Smooth muscle cell (in vitro differentiated cells): Measurements from ENCODE around the gene OPN1SW. TPM values are rescaled to one million over a fixed set of nuclear protein-coding genes. Genes with fewer than 3 reads are reported as not detected.
A peak's percentile ranks its signal among the peaks of the same experiment; 100 is the strongest.

Source experiments
- DNase-seq: peaks from one replicate; lab custom pipeline; 2025; ENCODE audit not compliant: unreplicated experiment; lab: John Stamatoyannopoulos, UW
- H2AFZ ChIP-seq: fragments of 200-600 bp; sonication (generic); 2 replicates; pipeline ENCODE4 v1.6.0; 2016; ENCODE audit warnings: antibody characterized with exemption, low read depth, mild to moderate bottlenecking
- H3F3A ChIP-seq: fragments of 200-600 bp; sonication (generic); 2 replicates; pipeline ENCODE4 v1.6.0; 2017; ENCODE audit warnings: antibody characterized with exemption, low read depth
- H3K27ac ChIP-seq: fragments of 200-600 bp; sonication (generic); 2 replicates; pipeline ENCODE4 v1.5.1; 2016; ENCODE audit warnings: low read depth, mild to moderate bottlenecking
- H3K27me3 ChIP-seq: fragments of 200-600 bp; sonication (generic); 2 replicates; pipeline ENCODE4 v1.6.1; 2016; ENCODE audit warnings: low read depth, mild to moderate bottlenecking
- H3K36me3 ChIP-seq: fragments of 200-600 bp; sonication (generic); 2 replicates; pipeline ENCODE4 v1.5.1; 2016; ENCODE audit warnings: low read depth
- H3K4me1 ChIP-seq: fragments of 200-600 bp; sonication (generic); 2 replicates; pipeline ENCODE4 v1.5.1; 2016; ENCODE audit warnings: low read depth
- H3K4me2 ChIP-seq: fragments of 200-600 bp; sonication (generic); 2 replicates; pipeline ENCODE4 v1.6.0; 2016; ENCODE audit warnings: mild to moderate bottlenecking
- H3K4me3 ChIP-seq: fragments of 200-600 bp; sonication (generic); 2 replicates; pipeline ENCODE4 v1.5.1; 2016; ENCODE audit warnings: mild to moderate bottlenecking
- H3K79me2 ChIP-seq: fragments of 200-600 bp; sonication (generic); 2 replicates; pipeline ENCODE4 v1.6.0; 2016; ENCODE audit warnings: low read depth, mild to moderate bottlenecking
- H3K9ac ChIP-seq: fragments of 200-600 bp; sonication (generic); 2 replicates; pipeline ENCODE4 v1.6.0; 2016; ENCODE audit warnings: low read depth
- H3K9me3 ChIP-seq: fragments of 200-600 bp; sonication (generic); replicated peaks from 2 replicates; pipeline ENCODE4 v1.5.1; 2016; ENCODE audit warnings: low read depth
- H4K20me1 ChIP-seq: fragments of 200-600 bp; sonication (generic); 2 replicates; pipeline ENCODE4 v1.6.0; 2016; ENCODE audit warnings: low read depth
- CTCF ChIP-seq: fragments of 200-600 bp; sonication (generic); IDR thresholded peaks from 2 replicates; pipeline ENCODE4 v1.5.1; 2017; ENCODE audit warnings: borderline replicate concordance, mild to moderate bottlenecking, antibody characterized with exemption; ENCODE audit not compliant: insufficient read depth, poor library complexity, severe bottlenecking
- WGBS: methylation state at CpG from one replicate; pipeline ENCODE4 v1.1.7; 2016; ENCODE audit warnings: low lambda C conversion rate; 5-methylcytosine and 5-hydroxymethylcytosine counted together
- polyA plus RNA-seq: library from polyadenylated mRNA; unstranded; fragments of >200 nt; fragmentation: Nextera tagmentation; extraction: Ambion mirVana; gene quantifications from 2 replicates; pipeline ENCODE4 v1.2.1, GENCODE V29; 2016
- total RNA-seq: library from RNA; depleted of rRNA; stranded (reverse); fragments of >200 nt; gene quantifications from 2 replicates; pipeline ENCODE4 v1.2.3, GENCODE V29; 2014

The OPN1SW gene
- total and polyA plus RNA-seq, 2 experiments from 2014 or later = 1.7 TPM; not detected in 1

GRCh38 chr7:128737441-128737840 lies 38.2 kb downstream of the OPN1SW start:
- H3F3A ChIP-seq = peaks cover 9% of the 10 kb centered on the region
- H3K27me3 ChIP-seq = no peaks in the 10 kb centered on the region
- H3K9me3 ChIP-seq = no peaks in the 10 kb centered on the region
- no peak overlapping the region for H2AFZ ChIP-seq
- H3K4me1 ChIP-seq = peaks cover 26% of the 10 kb centered on the region
- H3K36me3 ChIP-seq = no peaks in the 10 kb centered on the region
- no peak for TF ChIP-seq CTCF
- no peak overlapping the region for H3K4me3 ChIP-seq
- WGBS = 87% methylated on average over 4 of the region's 4 CpGs
- H3K27ac ChIP-seq = peak overlapping the region; percentile 98
- H3K79me2 ChIP-seq = peaks cover 32% of the 10 kb centered on the region
- DNase-seq = no peak
- H3K4me2 ChIP-seq = peak overlapping the region; percentile 90
- peaks cover 31% of the 10 kb centered on the region for H4K20me1 ChIP-seq
- H3K9ac ChIP-seq = no peak overlapping the region

- Histone ChIP-seq H4K20me1 (peaks cover 11% of the 10 kb centered on the region), H3K36me3 (no peaks in the 10 kb centered on the region), H3F3A (peaks cover 9% of the 10 kb centered on the region), H3K4me3 (no peak overlapping the region), H3K9me3 (no peaks in the 10 kb centered on the region), H3K27ac (no peak overlapping the region), H3K27me3 (no peaks in the 10 kb centered on the region), H3K79me2 (peaks cover 12% of the 10 kb centered on the region), H3K9ac (no peak overlapping the region), H2AFZ (no peak overlapping the region), H3K4me1 (peaks cover 11% of the 10 kb centered on the region), H3K4me2 (no peak overlapping the region)
- TF ChIP-seq CTCF = no peak
- DNase-seq = no peak
- WGBS = 90% methylated on average over 5 of the region's 5 CpGs
Measured at GRCh38 chr7:128735436-128735835, 40.2 kb downstream of the OPN1SW start.

- Histone ChIP-seq H3K79me2 (peaks cover 7% of the 10 kb centered on the region), H3K4me3 (no peak overlapping the region), H3K9me3 (no peaks in the 10 kb centered on the region), H3K4me1 (peaks cover 7% of the 10 kb centered on the region), H4K20me1 (peaks cover 5% of the 10 kb centered on the region), H3F3A (peaks cover 9% of the 10 kb centered on the region), H3K36me3 (no peaks in the 10 kb centered on the region), H3K27ac (no peak overlapping the region), H3K4me2 (no peak overlapping the region), H3K9ac (no peak overlapping the region), H3K27me3 (no peaks in the 10 kb centered on the region), H2AFZ (no peak overlapping the region)
- WGBS = 82% methylated on average over 1 of the region's 1 CpG
- TF ChIP-seq CTCF = no peak
- DNase-seq = no peak
Measured at GRCh38 chr7:128734890-128735289, 40.7 kb downstream of the OPN1SW start.

- Histone ChIP-seq H3K36me3 (no peaks in the 10 kb centered on the region), H2AFZ (no peak overlapping the region), H3K9ac (no peak overlapping the region), H3K4me1 (peaks cover 2% of the 10 kb centered on the region), H3K9me3 (no peaks in the 10 kb centered on the region), H3F3A (peaks cover 2% of the 10 kb centered on the region), H3K4me2 (no peak overlapping the region), H3K27me3 (no peaks in the 10 kb centered on the region), H4K20me1 (no peaks in the 10 kb centered on the region), H3K27ac (no peak overlapping the region), H3K4me3 (no peak overlapping the region), H3K79me2 (no peaks in the 10 kb centered on the region)
- TF ChIP-seq CTCF = no peak
- DNase-seq = no peak
- 92% methylated on average over 2 of the region's 2 CpGs for WGBS
Measured at GRCh38 chr7:128733278-128733645, 42.3 kb downstream of the OPN1SW start.
